Measurements from ENCODE around the gene TMEM243.

TMEM243 gene

DNA sequence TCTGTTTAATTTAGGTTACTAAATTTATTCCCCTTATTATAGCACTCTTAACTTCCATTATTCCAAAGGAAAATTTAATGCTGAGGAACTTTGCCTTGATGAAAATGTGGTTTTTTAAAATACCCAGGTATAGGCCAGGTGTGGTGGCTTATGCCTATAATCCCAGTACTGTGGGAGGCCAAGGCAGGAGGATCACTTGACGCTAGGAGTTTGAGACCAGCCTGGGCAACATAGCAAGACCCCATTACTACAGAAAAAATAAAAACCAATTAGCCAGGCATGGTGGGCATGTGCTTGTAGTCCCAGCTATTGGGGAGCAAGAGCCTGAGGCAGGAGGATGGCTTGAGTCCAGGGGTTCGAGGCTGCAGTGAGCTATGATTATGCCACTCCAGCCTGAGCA is 32.4 kb downstream of the TMEM243 start:
- TF ChIP-seq MYC (IDR thresholded peaks at IDR 0.05; ENCODE audit: low read depth, low read length) (no peak), POLR2A (IDR thresholded peaks at IDR 0.05; ENCODE audit: extremely low read depth, insufficient read length) (no peak)
- TF ChIP-seq, protein P1, sequence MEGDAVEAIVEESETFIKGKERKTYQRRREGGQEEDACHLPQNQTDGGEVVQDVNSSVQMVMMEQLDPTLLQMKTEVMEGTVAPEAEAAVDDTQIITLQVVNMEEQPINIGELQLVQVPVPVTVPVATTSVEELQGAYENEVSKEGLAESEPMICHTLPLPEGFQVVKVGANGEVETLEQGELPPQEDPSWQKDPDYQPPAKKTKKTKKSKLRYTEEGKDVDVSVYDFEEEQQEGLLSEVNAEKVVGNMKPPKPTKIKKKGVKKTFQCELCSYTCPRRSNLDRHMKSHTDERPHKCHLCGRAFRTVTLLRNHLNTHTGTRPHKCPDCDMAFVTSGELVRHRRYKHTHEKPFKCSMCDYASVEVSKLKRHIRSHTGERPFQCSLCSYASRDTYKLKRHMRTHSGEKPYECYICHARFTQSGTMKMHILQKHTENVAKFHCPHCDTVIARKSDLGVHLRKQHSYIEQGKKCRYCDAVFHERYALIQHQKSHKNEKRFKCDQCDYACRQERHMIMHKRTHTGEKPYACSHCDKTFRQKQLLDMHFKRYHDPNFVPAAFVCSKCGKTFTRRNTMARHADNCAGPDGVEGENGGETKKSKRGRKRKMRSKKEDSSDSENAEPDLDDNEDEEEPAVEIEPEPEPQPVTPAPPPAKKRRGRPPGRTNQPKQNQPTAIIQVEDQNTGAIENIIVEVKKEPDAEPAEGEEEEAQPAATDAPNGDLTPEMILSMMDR (IDR thresholded peaks at IDR 0.05; ENCODE audit: low read depth, low read length), result no peak
- TF ChIP-seq, protein P2, sequence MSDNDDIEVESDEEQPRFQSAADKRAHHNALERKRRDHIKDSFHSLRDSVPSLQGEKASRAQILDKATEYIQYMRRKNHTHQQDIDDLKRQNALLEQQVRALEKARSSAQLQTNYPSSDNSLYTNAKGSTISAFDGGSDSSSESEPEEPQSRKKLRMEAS (IDR thresholded peaks at IDR 0.05; ENCODE audit: low read depth, low read length), result no peak
- no peak overlapping the region for H3K4me3 ChIP-seq (ENCODE audit: low read depth, low read length)
- no peak for DNase-seq (ENCODE audit: low read depth)

DNA sequence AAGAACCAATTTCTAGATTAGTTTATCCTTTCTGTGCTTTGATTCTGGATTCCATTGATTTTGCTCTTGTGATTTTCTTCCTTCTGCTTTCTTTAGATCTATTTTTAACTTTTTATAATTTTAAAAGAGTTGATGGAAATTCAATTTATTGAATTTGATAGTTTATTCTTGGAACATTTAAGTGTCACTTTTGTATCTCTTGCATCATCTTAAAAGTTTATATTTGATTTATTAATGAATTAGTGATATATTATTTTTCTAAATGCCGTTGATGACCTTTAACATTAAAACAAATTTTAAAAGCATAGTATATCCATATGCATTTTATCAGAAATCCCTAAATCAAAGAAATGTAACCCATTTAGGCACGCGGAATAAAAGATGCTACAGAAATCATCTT is 40.4 kb downstream of the TMEM243 start:
- H3K4me3 ChIP-seq (ENCODE audit: low read depth, low read length), result no peak overlapping the region
- no peak for DNase-seq (ENCODE audit: low read depth)
- TF ChIP-seq POLR2A (IDR thresholded peaks at IDR 0.05; ENCODE audit: extremely low read depth, insufficient read length) (no peak), MYC (IDR thresholded peaks at IDR 0.05; ENCODE audit: low read depth, low read length) (no peak)
- TF ChIP-seq, protein P1 (IDR thresholded peaks at IDR 0.05; ENCODE audit: low read depth, low read length), result no peak
- TF ChIP-seq, protein P2 (IDR thresholded peaks at IDR 0.05; ENCODE audit: low read depth, low read length), result no peak

DNA sequence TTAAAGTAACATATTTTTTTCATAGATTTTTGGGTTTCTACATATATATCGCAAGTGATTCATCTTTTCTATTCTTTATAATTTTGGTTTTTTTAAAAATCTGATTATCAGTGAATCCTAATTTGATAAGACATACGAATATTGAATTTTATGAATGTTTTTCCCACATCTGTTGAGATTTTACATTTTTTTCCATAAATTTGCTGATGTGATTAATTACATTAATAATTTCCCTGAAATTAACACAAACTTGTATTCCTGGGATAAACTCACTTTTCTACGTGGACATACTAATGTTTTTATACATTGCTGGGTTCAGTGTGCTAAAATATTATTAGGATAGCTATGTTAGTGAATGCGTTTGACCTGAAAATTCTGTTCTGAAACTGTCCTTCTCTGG is 41.2 kb downstream of the TMEM243 start:
- TF ChIP-seq, protein P2 (IDR thresholded peaks at IDR 0.05; ENCODE audit: low read depth, low read length), result no peak
- no peak for TF ChIP-seq MYC (IDR thresholded peaks at IDR 0.05; ENCODE audit: low read depth, low read length)
- TF ChIP-seq, protein P1 (IDR thresholded peaks at IDR 0.05; ENCODE audit: low read depth, low read length), result no peak
- no peak for TF ChIP-seq POLR2A (IDR thresholded peaks at IDR 0.05; ENCODE audit: extremely low read depth, insufficient read length)
- no peak for DNase-seq (ENCODE audit: low read depth)
- H3K4me3 ChIP-seq (ENCODE audit: low read depth, low read length), result no peak overlapping the region

DNA sequence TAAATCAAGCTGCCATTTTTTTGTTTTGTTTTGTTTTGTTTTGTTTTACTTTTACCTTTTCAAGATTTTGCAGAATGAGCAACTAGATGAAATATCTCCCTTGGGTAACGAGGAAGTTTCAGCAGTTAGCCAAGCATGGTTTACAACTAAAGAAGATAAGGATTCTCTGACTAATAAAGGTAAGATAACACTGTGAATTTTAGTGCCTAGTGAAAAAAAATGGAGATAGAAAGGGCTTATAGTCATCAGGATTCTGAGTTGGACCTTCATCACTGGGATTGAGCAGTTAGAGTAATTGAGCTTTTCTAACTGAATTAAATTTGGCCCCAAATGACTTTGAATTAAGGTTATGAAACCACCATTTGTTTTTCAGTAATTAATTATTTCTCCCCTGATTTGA is 46.1 kb downstream of the TMEM243 start:
- no peak for DNase-seq (ENCODE audit: low read depth)
- TF ChIP-seq, protein P2 (IDR thresholded peaks at IDR 0.05; ENCODE audit: low read depth, low read length), result no peak
- TF ChIP-seq POLR2A (IDR thresholded peaks at IDR 0.05; ENCODE audit: extremely low read depth, insufficient read length), result no peak
- no peak for TF ChIP-seq MYC (IDR thresholded peaks at IDR 0.05; ENCODE audit: low read depth, low read length)
- TF ChIP-seq, protein P1 (IDR thresholded peaks at IDR 0.05; ENCODE audit: low read depth, low read length), result no peak
- no peak overlapping the region for H3K4me3 ChIP-seq (ENCODE audit: low read depth, low read length)

DNA sequence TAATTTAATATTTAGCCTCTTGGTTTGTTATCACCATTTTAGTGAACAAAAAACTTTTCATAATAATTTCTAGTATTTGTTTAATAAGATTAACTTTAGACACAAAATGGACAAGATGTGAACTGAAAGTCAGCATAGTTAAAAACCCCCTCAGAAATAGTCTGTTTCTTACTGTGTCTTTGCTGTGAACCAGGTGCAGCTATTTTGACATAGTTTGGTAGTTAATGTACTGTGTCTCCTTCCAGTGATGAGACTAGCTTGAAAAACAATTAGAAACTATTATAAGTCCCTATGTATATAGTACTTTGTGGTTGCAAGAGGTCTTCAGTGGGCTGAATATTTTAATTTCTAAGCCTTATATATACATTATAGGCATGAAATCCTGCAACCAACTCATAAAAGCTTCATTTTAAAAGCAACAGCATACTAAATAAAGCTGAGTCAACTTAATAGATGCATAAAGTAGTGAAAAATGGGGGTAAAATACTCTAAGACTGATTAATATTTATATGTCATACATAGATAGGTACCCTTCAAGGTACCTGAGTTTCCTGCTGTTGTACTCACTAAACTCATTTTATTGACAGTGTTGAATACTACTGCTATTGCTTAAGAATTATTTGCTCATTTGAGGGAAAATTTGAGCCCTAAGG is 48.1 kb downstream of the TMEM243 start:
- TF ChIP-seq, protein P1 (IDR thresholded peaks at IDR 0.05; ENCODE audit: low read depth, low read length), result no peak
- TF ChIP-seq, protein P2 (IDR thresholded peaks at IDR 0.05; ENCODE audit: low read depth, low read length), result no peak
- TF ChIP-seq POLR2A (IDR thresholded peaks at IDR 0.05; ENCODE audit: extremely low read depth, insufficient read length), result no peak
- TF ChIP-seq MYC (IDR thresholded peaks at IDR 0.05; ENCODE audit: low read depth, low read length), result no peak
- no peak for DNase-seq (ENCODE audit: low read depth)

More for the DNA sequence above, 48.1 kb downstream of the TMEM243 start:
- no peak overlapping the region for H3K4me3 ChIP-seq (ENCODE audit: low read depth, low read length)
